ENCODE measurements around the gene MKLN1.
"Not testable (repeated sequence)": the region's sequence is repeated elsewhere in the genome, so short reads cannot be mapped to it uniquely, and the experiment has no call there.

Gene MKLN1

DNA sequence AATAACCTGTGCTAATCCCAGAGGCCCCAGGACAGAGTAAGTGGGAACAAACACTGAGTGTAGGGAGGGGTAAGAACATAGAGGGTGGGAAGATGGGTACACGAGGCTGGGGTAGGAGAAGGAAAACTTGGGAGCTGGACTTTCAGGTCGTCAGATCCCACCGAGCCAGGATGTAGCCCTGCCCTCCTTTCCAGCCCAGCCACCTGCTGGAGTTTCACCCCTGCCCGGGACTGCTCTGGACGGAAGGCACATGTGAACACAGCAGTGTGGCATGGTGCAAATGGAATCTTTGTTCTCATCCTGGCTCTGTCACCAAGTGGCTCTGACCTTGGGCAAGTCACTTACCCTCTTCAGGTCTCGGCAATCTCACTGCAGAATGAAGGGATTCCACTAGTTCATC lies 176.0 kb downstream of the MKLN1 start:
- no peak for DNase-seq

DNA sequence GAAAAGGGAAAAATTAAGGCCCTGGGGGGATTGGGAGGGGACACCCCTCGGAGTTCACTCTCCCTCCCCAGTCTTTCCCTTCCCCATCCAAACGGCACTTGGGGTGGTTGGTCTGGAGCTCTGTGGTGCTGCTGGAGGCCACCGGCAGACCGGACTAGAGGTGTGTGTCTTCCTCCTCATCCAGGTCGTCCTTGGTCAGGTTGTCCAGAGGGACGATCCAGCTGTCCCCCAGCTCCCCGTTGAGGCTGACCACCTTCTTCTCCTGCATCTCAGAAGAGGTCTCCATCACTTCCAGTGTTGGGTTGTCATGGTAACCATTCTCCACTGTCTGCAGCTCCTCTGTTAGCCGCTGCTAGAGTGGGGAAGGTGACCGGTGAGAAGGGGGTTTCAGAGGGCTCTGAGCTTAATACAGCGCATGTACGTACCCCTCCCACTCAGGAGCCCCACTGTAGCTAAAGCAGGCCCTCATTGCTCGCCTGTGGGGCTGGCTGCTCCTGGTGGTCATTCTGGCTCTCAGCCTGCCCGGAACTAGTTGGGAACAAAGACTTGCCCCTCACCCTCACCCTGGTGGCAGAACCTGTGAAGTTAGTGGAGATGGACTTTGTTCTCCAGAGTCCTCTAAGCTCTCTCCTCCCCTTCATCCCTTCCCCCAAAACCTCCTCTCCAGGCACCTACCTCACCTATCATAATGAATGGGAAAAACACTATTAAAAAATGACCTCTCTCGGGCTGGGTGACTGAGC lies 176.7 kb downstream of the MKLN1 start:
- DNase-seq: no peak

DNA sequence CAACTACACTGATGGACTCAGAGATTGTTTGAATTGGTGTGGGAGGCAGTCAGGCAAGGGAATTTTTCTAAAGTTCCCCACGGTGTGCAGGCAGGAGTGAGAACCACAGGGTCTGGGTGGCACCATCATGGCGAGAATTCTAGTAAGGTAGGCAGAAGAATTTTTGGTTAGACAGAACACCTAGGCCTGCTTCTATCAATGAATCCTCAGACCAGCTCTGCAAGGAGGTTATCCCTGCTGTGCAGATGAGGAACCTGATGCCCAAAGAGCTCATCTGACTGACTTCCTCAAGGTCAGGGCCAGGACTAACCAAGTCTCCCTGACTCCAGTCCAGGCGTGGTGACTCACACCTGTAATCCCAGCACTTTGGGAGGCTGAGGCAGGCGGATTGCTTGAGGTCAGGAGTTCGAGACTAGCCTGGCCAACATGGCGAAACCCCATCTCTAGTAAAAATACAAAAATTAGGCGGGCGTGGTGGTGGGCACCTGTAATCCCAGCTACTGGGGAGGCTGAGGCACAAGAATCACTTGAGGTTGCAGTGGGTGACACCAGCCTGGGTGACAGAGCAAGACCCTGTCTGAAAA lies 177.5 kb downstream of the MKLN1 start:
- DNase-seq: not testable (repeated sequence)

DNA sequence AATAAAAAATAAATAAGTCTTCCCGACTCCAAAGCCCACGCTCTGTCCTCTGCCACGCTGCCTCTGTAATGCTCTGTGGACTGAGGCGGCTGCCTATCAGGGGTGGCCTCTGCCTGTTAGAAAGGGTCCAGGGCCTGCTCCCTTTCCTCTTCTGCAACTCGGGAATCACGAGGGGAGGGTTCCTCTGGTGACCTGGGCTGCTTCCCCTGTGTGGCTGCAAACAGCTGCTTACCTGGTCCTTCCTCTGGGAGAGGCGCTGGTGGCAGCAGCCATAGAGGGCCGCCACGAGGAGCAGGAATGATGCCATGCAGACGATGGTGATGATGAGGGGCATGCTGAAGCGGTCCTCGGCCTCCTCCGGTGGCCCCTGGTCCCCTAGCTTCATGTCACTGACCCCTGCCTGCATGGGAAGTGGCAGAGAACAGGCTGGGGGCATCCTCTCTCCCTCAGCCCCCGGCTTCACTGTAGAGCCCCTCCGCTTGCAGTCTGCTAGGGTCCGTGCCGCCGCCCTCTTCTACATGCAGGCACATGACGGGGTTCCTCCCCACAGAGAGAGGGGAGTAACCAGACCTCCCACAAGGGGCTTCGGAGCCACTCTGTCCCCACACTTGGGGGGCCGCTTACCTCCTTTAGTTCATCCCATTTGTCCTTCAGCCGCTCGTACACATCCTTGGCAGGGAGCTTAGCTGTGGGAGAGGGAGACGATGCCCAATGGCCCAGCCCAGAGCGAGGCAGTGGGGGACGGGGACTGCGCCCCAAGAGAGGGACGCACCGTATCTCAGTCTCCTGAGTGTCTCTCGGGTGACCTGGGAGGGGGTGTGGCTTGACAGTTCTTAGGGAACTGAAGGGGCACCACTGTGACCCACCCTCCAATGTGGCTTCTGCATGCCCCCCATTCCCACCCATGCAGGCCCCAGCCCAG lies 178.2 kb downstream of the MKLN1 start:
- DNase-seq: no peak

DNA sequence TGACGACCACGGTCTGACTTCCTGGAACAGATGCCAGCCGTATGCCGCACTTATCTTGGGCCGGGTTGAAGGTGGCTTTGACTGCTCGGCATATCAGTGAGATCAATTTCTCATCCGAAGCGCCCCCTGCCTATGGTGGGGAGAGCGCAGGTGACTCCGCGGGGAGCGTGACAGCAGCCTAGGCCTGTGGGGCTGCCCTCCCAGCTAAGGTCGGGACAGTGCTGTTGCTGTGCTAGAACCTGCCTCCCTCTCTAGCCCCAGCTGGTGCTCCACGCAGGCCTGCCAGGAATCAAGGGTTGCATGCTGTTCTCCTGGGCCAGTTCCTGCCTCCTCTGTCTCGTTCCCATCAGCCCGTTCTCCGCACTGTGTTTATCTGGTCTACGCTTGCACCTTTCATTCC lies 178.9 kb downstream of the MKLN1 start:
- no peak for DNase-seq

GRCh38 chr7:131507592-131508331 lies 180.1 kb downstream of the MKLN1 start:
- peak; percentile 75 for DNase-seq

DNA sequence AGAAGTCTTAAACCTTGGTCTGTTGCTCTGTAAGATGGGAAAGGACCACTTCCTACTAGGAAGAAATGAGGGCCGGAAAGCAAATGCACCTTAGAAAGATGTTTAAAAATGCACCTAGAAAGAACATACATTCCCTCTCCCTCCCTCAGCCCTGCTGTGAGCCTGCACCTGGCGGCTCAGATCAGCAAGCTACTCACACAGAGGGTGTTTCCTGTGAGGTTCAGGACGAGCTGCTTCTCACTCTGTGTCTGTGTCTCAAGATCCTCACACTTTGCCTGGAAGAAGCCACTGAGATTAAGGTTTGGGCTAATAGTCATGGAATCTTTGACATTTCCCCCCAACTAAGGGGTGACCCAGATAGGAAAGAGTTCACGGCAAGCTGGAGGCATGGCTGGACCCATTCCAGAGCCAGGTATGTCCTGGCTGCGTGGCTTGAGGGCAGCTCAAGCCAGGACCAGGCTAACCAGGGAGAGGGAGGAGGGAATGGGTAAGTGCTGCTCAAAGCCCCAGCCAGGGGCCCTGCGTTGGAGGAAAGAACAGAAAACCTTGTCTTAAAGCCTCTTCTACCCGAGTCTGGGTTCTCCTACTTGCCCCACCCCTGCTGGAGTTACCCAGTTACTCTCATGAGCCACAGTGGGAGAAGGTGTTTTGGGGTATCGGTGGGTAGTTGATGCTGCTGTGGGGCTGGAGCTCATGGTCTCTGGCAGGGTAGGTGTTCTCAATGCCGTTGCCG lies 181.2 kb downstream of the MKLN1 start:
- no peak for DNase-seq

- DNase-seq: no peak
Measured at GRCh38 chr7:131509781-131510180, 182.1 kb downstream of the MKLN1 start.

- DNase-seq: no peak
Measured at GRCh38 chr7:131511071-131511470, 183.4 kb downstream of the MKLN1 start.

- DNase-seq: no peak
Measured at GRCh38 chr7:131511774-131512535, 184.3 kb downstream of the MKLN1 start.

GRCh38 chr7:131513245-131514061 lies 185.8 kb downstream of the MKLN1 start:
- DNase-seq: peak; percentile 68

DNA sequence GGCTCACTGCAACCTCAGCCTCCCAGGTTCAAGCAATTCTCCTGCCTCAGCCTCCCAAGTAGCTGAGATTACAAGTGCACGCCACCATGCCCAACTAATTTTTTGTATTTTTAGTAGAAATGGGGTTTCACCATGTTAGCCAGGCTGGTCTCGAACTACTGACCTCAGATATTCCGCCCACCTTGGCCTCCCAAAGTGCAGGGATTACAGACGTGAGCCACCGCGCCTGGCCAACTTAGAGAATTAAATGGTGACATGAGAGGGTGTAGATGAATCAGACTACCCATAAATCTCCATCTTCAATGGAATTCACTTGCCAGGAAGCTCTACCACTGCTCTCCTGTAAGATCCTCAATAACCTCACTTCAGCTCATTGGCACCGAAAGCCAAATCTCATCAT lies 187.8 kb downstream of the MKLN1 start:
- not testable (repeated sequence) for DNase-seq

DNA sequence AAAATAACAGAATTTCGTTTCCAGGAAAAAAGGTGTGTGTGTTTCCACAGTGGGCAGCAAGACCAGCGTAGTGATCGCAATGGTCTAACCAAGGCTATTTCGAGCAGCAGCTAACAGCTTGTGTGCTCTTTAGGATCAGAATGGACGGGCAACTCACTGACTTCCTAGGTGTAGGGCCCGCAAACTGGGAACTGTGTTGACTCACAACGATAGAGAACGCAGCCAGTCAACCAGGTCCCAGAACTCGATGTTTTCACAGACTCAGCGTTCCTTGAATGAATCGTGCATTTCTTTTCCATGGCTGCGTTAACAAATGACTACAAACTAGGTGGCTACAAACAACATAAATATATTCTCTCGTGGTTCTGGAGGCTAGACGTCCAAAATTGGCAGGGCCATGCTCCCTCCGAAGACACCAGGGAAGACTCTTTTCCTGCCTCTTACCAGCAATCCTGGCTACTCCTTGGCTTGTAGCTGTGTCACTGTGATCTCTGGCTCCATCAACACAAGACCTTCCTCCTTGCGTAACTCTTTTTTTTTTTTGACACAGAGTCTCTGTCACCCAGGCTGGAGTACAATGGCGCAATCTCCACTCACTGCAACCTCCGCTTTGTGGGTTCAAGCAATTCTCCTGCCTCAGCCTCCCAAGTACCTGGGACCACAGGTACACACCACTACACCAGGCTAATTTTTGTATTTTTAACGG lies 189.7 kb downstream of the MKLN1 start:
- DNase-seq: no peak

- no peak for DNase-seq
Measured at GRCh38 chr7:131518626-131519025, 190.9 kb downstream of the MKLN1 start.

GRCh38 chr7:131521651-131522163 lies 194.0 kb downstream of the MKLN1 start:
- no peak for DNase-seq

DNA sequence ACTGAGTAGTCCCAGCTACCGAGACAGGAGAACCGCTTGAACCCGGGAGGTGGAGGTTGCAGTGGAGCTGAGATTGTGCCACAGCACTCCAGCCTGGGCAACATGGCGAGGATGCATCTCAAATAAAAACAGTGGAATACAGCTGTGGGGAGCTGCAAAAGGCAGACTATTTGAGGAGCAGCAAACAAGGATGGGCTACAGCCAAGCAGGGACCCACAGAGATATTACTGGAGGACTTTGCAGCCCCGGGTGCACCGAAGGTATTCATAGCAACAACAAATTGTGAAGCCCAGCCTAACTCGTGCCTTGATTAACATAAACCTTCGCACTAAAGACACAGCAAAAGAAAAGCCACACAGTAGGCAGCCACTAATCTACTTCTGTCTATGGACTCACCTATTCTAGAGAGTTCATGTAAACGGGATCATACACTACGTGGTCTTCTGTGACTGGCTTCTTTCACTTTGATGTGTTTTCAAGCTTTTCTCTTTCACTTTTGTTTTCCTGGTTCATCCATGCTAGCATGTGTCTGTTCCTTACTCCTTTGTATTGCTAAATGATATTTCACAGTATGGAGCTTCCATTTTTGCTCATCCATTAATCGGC lies 194.8 kb downstream of the MKLN1 start:
- DNase-seq: peak; percentile 23

GRCh38 chr7:131524115-131524514 lies 196.4 kb downstream of the MKLN1 start:
- no peak for DNase-seq

- no peak for DNase-seq
Measured at GRCh38 chr7:131524703-131525102, 197.0 kb downstream of the MKLN1 start.

DNA sequence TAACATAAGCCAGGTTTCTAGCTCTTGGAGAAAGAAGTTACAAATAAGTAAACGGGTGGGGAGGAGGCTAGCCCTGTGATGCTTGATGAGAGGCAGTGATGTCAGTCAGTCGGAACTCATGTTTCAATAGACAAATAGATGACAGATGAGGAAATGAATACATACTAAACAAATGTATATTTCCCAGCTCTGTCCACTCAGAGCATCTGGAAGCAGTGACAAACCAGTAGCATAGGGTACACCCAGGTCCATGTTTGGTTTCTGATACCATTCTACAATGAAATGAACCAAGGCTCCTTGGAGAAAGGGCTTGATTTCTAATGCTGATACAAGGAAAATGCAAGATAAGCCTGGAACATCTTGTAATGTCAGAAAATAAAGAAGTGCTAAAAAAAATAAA lies 198.1 kb downstream of the MKLN1 start:
- DNase-seq: no peak
